Esophagus muscularis mucosa (tissue), 4 donors: ENCODE results near the gene MZT1. TPM values are rescaled to one million over a fixed set of nuclear protein-coding genes. Genes with fewer than 3 reads are reported as not detected.
"Not testable (repeated sequence)": the region's sequence is repeated elsewhere in the genome, so short reads cannot be mapped to it uniquely, and the experiment has no call there.

Experiments
- DNase-seq: peaks from one replicate; pipeline ENCODE4 v3.0.0-alpha.2; 2017; ENCODE audit errors: extremely low spot score
- H3K27ac ChIP-seq, 4 donors: fragments of 200-600 bp; sonication (generic); replicated peaks in 1 of 4; 1 replicate in 3 of 4; 2 replicates in 1 of 4; pipeline ENCODE4 v1.5.1; 2016 to 2019; ENCODE audit warnings: mild to moderate bottlenecking in 1 of 4
- H3K27me3 ChIP-seq, 4 donors: fragments of 200-600 bp; sonication (generic); one replicate each; pipeline versions ENCODE4 v1.5.1 to v1.6.0; 2016 to 2019
- H3K36me3 ChIP-seq, 4 donors: fragments of 200-600 bp; sonication (generic); one replicate each; pipeline ENCODE4 v1.5.1; 2016 to 2019
- H3K4me1 ChIP-seq, 4 donors: fragments of 200-600 bp; sonication (generic); one replicate each; pipeline ENCODE4 v1.5.1; 2016 to 2019
- H3K4me3 ChIP-seq, 4 donors: fragments of 200-600 bp; sonication (generic); 1 replicate in 2 of 4; 2 replicates in 2 of 4; pipeline ENCODE4 v1.5.1; 2016 to 2019; ENCODE audit warnings: mild to moderate bottlenecking in 4 of 4, moderate library complexity in 1 of 4
- H3K9me3 ChIP-seq, 4 donors: fragments of 200-600 bp; sonication (generic); 1 replicate in 3 of 4; 2 replicates in 1 of 4; pipeline ENCODE4 v1.5.1; 2016 to 2019
- CTCF ChIP-seq, 3 experiments: fragments of 200-600 bp in 2 of 3; fragments of 450-650 bp in 1 of 3; sonication (generic) in 2 of 3; IDR thresholded peaks; one replicate each; pipeline ENCODE4 v1.5.1; 2017 to 2019; ENCODE audit warnings: antibody characterized with exemption in 3 of 3, mild to moderate bottlenecking in 2 of 3, moderate library complexity in 1 of 3
- EP300 ChIP-seq: sonication (generic); formaldehyde crosslinking; IDR thresholded peaks from one replicate; pipeline ENCODE4 v1.6.1; 2017; ENCODE audit warnings: antibody characterized with exemption
- POLR2A ChIP-seq: fragments of 450-650 bp; IDR thresholded peaks from one replicate; pipeline ENCODE4 v1.6.1; 2017; ENCODE audit warnings: antibody characterized with exemption, moderate library complexity, mild to moderate bottlenecking, low read depth
- POLR2AphosphoS5 ChIP-seq, 2 donors: sonication (generic); formaldehyde crosslinking; IDR thresholded peaks; one replicate each; pipeline ENCODE4 v1.6.1; 2017; ENCODE audit warnings: antibody characterized with exemption in 2 of 2
- WGBS: methylation state at CpG from one replicate; pipeline ENCODE4 v1.1.5; 2018; 5-methylcytosine and 5-hydroxymethylcytosine counted together
- intact Hi-C: fragments of 100-400 bp; cut with DNase I; formaldehyde crosslinking; loops from one replicate; pipeline ENCODE4 v1.15.1; 2023
- total RNA-seq, 4 donors: library from RNA; depleted of rRNA; stranded (reverse); fragments of >200 nt; gene quantifications; one replicate each; pipeline versions ENCODE4 v1.1.0 to v1.2.1, GENCODE V29; 2016

MZT1 gene
- total RNA-seq, 4 donors from 2014 or later: 5.1 to 8.0 (median 5.8) TPM

GRCh38 chr13:72728290-72728605, 819 bp upstream of the MZT1 start:
- DNase-seq: no peak
- H3K36me3 ChIP-seq: no peaks in the 10 kb centered on the region
- H3K9me3 ChIP-seq: no peaks in the 10 kb centered on the region
- H3K27me3 ChIP-seq: no peaks in the 10 kb centered on the region
- peak overlapping the region; percentile 62 to 90 (median 74) for H3K4me3 ChIP-seq
- 8% methylated on average over 3 of the region's 3 CpGs for WGBS
- peak overlapping the region; percentile 55 to 76 (median 69) for H3K27ac ChIP-seq
- intact Hi-C loops: loop anchor here (5.0 kb wide), 1 partner anchor 54 kb away; the partner anchor contains the start of genes DIS3 and PIBF1
- peaks cover 20 to 33% (median 25%) of the 10 kb centered on the region in 4 donors for H3K4me1 ChIP-seq
- TF ChIP-seq POLR2A (no peak), CTCF (IDR thresholded peaks at IDR 0.05) (no peak), POLR2AphosphoS5 (IDR thresholded peaks at IDR 0.05) (no peak), EP300 (no peak)

- TF ChIP-seq EP300 (no peak), POLR2AphosphoS5 (IDR thresholded peaks at IDR 0.05) (no peak), POLR2A (no peak), CTCF (IDR thresholded peaks at IDR 0.05) (no peak)
- Histone ChIP-seq H3K9me3 (no peaks in the 10 kb centered on the region), H3K4me3 (peak overlapping the region; percentile 62 to 90 (median 74)), H3K36me3 (no peaks in the 10 kb centered on the region), H3K27me3 (no peaks in the 10 kb centered on the region), H3K27ac (peak overlapping the region; percentile 58 to 76 (median 67)), H3K4me1 (peaks cover 20 to 33% (median 25%) of the 10 kb centered on the region in 4 donors)
- intact Hi-C loops: loop anchor here (5.0 kb wide), 1 partner anchor 55 kb away; the partner anchor contains the start of genes DIS3 and PIBF1
- DNase-seq: no peak
- WGBS: 2% methylated on average over 34 of the region's 49 CpGs
Observed at GRCh38 chr13:72726726-72727416, 558 bp downstream of the MZT1 start.

- intact Hi-C loops: loop anchor here (5.0 kb wide), 1 partner anchor 56 kb away; the partner anchor contains the start of genes DIS3 and PIBF1
- 84% methylated on average over 15 of the region's 15 CpGs for WGBS
- H3K9me3 ChIP-seq, DNase-seq, H3K27me3 ChIP-seq, H3K36me3 ChIP-seq, H3K27ac ChIP-seq: not testable (repeated sequence)
- Histone ChIP-seq H3K4me1 (peaks cover 20 to 33% (median 25%) of the 10 kb centered on the region in 4 donors), H3K4me3 (peak overlapping the region in 3 of 4 donors; percentile 62 to 90 (median 74))
Observed at GRCh38 chr13:72726185-72726584, 1.2 kb downstream of the MZT1 start.

GRCh38 chr13:72716776-72717175, 10.7 kb downstream of the MZT1 start:
- 53% methylated on average over 3 of the region's 3 CpGs for WGBS
- no peak overlapping the region for H3K27ac ChIP-seq
- H3K4me3 ChIP-seq: no peak overlapping the region
- H3K27me3 ChIP-seq: no peaks in the 10 kb centered on the region
- H3K36me3 ChIP-seq: peaks cover 4 to 56% (median 38%) of the 10 kb centered on the region in 4 donors
- no peak for TF ChIP-seq POLR2A
- no peak for TF ChIP-seq CTCF (IDR thresholded peaks at IDR 0.05)
- no peak for TF ChIP-seq POLR2AphosphoS5 (IDR thresholded peaks at IDR 0.05)
- no peak for TF ChIP-seq EP300
- H3K9me3 ChIP-seq: peaks cover 0 to 6% (median 2%) of the 10 kb centered on the region in 4 donors
- intact Hi-C loops: no loop called here
- no peak for DNase-seq
- no peaks in the 10 kb centered on the region for H3K4me1 ChIP-seq

GRCh38 chr13:72700509-72700908, 26.9 kb downstream of the MZT1 start:
- H3K4me1 ChIP-seq: no peaks in the 10 kb centered on the region
- WGBS: 75% methylated on average over 1 of the region's 1 CpG

More at GRCh38 chr13:72700509-72700908, 26.9 kb downstream of the MZT1 start:
- Histone ChIP-seq H3K4me3 (no peak overlapping the region), H3K9me3 (no peaks in the 10 kb centered on the region), H3K27me3 (no peaks in the 10 kb centered on the region), H3K36me3 (peaks cover 0 to under 1% (median under 1%) of the 10 kb centered on the region in 4 donors), H3K27ac (no peak overlapping the region)
- intact Hi-C loops: no loop called here
- no peak for DNase-seq
- TF ChIP-seq EP300 (no peak), POLR2A (no peak), CTCF (IDR thresholded peaks at IDR 0.05) (no peak), POLR2AphosphoS5 (IDR thresholded peaks at IDR 0.05) (no peak)
